ENCODE data around the gene ASCC3.

Gene ASCC3

GRCh38 chr6:100803264-100804045, 77.7 kb downstream of the ASCC3 start:
- Histone ChIP-seq H3K79me2 (ENCODE audit: control insufficient read depth, insufficient read depth, low read length) (peaks cover 1% of the 10 kb centered on the region), H3K4me1 (ENCODE audit: control insufficient read depth, low read depth, low read length) (no peaks in the 10 kb centered on the region), H4K5ac (ENCODE audit: low read length) (no peak overlapping the region), H2BK5ac (ENCODE audit: low read length) (no peak overlapping the region), H3K23ac (ENCODE audit: low read length) (no peak overlapping the region), H2AK5ac (ENCODE audit: low read length) (no peak overlapping the region), H3K27me3 (ENCODE audit: insufficient read depth, low read length, poor library complexity) (no peaks in the 10 kb centered on the region), H2BK120ac (ENCODE audit: low read depth, low read length) (no peak overlapping the region), H4K8ac (ENCODE audit: low read depth, low read length) (no peak overlapping the region), H3K56ac (ENCODE audit: low read length) (no peak overlapping the region), H3K79me1 (ENCODE audit: low read length) (no peaks in the 10 kb centered on the region), H3K18ac (ENCODE audit: low read length) (no peak overlapping the region), H3K4me3 (ENCODE audit: low read length) (no peak overlapping the region), H3K4ac (ENCODE audit: low read depth, low read length) (no peak overlapping the region), H3K36me3 (ENCODE audit: control insufficient read depth, insufficient read depth, low read length) (no peaks in the 10 kb centered on the region), H3K27ac (ENCODE audit: low read depth, low read length) (no peak overlapping the region), H3K9ac (ENCODE audit: low read length) (no peak overlapping the region), H3K4me2 (ENCODE audit: low read length) (no peak overlapping the region), H2BK15ac (replicated peaks; ENCODE audit: low read depth) (no peak overlapping the region)
- no CpG with 5 or more reads among the region's 4 CpGs for WGBS (ENCODE audit: extremely low coverage, insufficient coverage, low lambda C conversion rate)
- peak; percentile 11 for DNase-seq

- no CpG with 5 or more reads among the region's 1 CpG for WGBS (ENCODE audit: extremely low coverage, insufficient coverage, low lambda C conversion rate)
- H2BK120ac ChIP-seq (ENCODE audit: low read depth, low read length) = no peak overlapping the region
- no peaks in the 10 kb centered on the region for H3K36me3 ChIP-seq (ENCODE audit: control insufficient read depth, insufficient read depth, low read length)
- no peaks in the 10 kb centered on the region for H3K79me1 ChIP-seq (ENCODE audit: low read length)
- H4K8ac ChIP-seq (ENCODE audit: low read depth, low read length) = no peak overlapping the region
- H2BK5ac ChIP-seq (ENCODE audit: low read length) = no peak overlapping the region
- peaks cover 1% of the 10 kb centered on the region for H3K79me2 ChIP-seq (ENCODE audit: control insufficient read depth, insufficient read depth, low read length)
- H3K4me2 ChIP-seq (ENCODE audit: low read length) = no peak overlapping the region
- H2BK15ac ChIP-seq (replicated peaks; ENCODE audit: low read depth) = no peak overlapping the region
- no peak overlapping the region for H3K9ac ChIP-seq (ENCODE audit: low read length)
- H3K4me1 ChIP-seq (ENCODE audit: control insufficient read depth, low read depth, low read length) = no peaks in the 10 kb centered on the region
- H3K18ac ChIP-seq (ENCODE audit: low read length) = no peak overlapping the region
- H4K5ac ChIP-seq (ENCODE audit: low read length) = no peak overlapping the region
- no peak for DNase-seq
- no peak overlapping the region for H3K4me3 ChIP-seq (ENCODE audit: low read length)
- H3K23ac ChIP-seq (ENCODE audit: low read length) = no peak overlapping the region
- H3K27ac ChIP-seq (ENCODE audit: low read depth, low read length) = no peak overlapping the region
- no peaks in the 10 kb centered on the region for H3K27me3 ChIP-seq (ENCODE audit: insufficient read depth, low read length, poor library complexity)
- no peak overlapping the region for H3K56ac ChIP-seq (ENCODE audit: low read length)
- H2AK5ac ChIP-seq (ENCODE audit: low read length) = no peak overlapping the region
- H3K4ac ChIP-seq (ENCODE audit: low read depth, low read length) = no peak overlapping the region
Observed at GRCh38 chr6:100801036-100801435, 80.1 kb downstream of the ASCC3 start.

- no peak overlapping the region for H4K8ac ChIP-seq (ENCODE audit: low read depth, low read length)
- H3K4me3 ChIP-seq (ENCODE audit: low read length) = no peak overlapping the region
- no peak overlapping the region for H2AK5ac ChIP-seq (ENCODE audit: low read length)
- H3K18ac ChIP-seq (ENCODE audit: low read length) = no peak overlapping the region
- no peak overlapping the region for H2BK5ac ChIP-seq (ENCODE audit: low read length)
- no CpG with 5 or more reads among the region's 4 CpGs for WGBS (ENCODE audit: extremely low coverage, insufficient coverage, low lambda C conversion rate)
- no peak overlapping the region for H3K9ac ChIP-seq (ENCODE audit: low read length)
- peak; percentile 45 for DNase-seq
- no peak overlapping the region for H3K27ac ChIP-seq (ENCODE audit: low read depth, low read length)
- H3K27me3 ChIP-seq (ENCODE audit: insufficient read depth, low read length, poor library complexity) = no peaks in the 10 kb centered on the region
- no peak overlapping the region for H3K56ac ChIP-seq (ENCODE audit: low read length)
- no peaks in the 10 kb centered on the region for H3K4me1 ChIP-seq (ENCODE audit: control insufficient read depth, low read depth, low read length)
- H3K23ac ChIP-seq (ENCODE audit: low read length) = no peak overlapping the region
- no peak overlapping the region for H3K4me2 ChIP-seq (ENCODE audit: low read length)
- H3K4ac ChIP-seq (ENCODE audit: low read depth, low read length) = no peak overlapping the region
- H4K5ac ChIP-seq (ENCODE audit: low read length) = no peak overlapping the region
- H3K79me2 ChIP-seq (ENCODE audit: control insufficient read depth, insufficient read depth, low read length) = no peaks in the 10 kb centered on the region
- no peak overlapping the region for H2BK120ac ChIP-seq (ENCODE audit: low read depth, low read length)
- H3K36me3 ChIP-seq (ENCODE audit: control insufficient read depth, insufficient read depth, low read length) = no peaks in the 10 kb centered on the region
- H3K79me1 ChIP-seq (ENCODE audit: low read length) = no peaks in the 10 kb centered on the region
- H2BK15ac ChIP-seq (replicated peaks; ENCODE audit: low read depth) = no peak overlapping the region
Observed at GRCh38 chr6:100796049-100796823, 84.9 kb downstream of the ASCC3 start.

- Histone ChIP-seq H3K4me1 (ENCODE audit: control insufficient read depth, low read depth, low read length) (no peaks in the 10 kb centered on the region), H3K4ac (ENCODE audit: low read depth, low read length) (no peak overlapping the region), H3K23ac (ENCODE audit: low read length) (no peak overlapping the region), H3K18ac (ENCODE audit: low read length) (no peak overlapping the region), H4K5ac (ENCODE audit: low read length) (no peak overlapping the region), H3K27me3 (ENCODE audit: insufficient read depth, low read length, poor library complexity) (no peaks in the 10 kb centered on the region), H2AK5ac (ENCODE audit: low read length) (no peak overlapping the region), H3K4me2 (ENCODE audit: low read length) (no peak overlapping the region), H3K36me3 (ENCODE audit: control insufficient read depth, insufficient read depth, low read length) (no peaks in the 10 kb centered on the region), H3K79me2 (ENCODE audit: control insufficient read depth, insufficient read depth, low read length) (no peaks in the 10 kb centered on the region), H3K56ac (ENCODE audit: low read length) (no peak overlapping the region), H2BK5ac (ENCODE audit: low read length) (no peak overlapping the region), H2BK120ac (ENCODE audit: low read depth, low read length) (no peak overlapping the region), H3K9ac (ENCODE audit: low read length) (no peak overlapping the region), H3K79me1 (ENCODE audit: low read length) (no peaks in the 10 kb centered on the region), H3K27ac (ENCODE audit: low read depth, low read length) (no peak overlapping the region), H4K8ac (ENCODE audit: low read depth, low read length) (no peak overlapping the region), H3K4me3 (ENCODE audit: low read length) (no peak overlapping the region), H2BK15ac (replicated peaks; ENCODE audit: low read depth) (no peak overlapping the region)
- DNase-seq = no peak
- WGBS (ENCODE audit: extremely low coverage, insufficient coverage, low lambda C conversion rate) = no CpG with 5 or more reads among the region's 2 CpGs
Observed at GRCh38 chr6:100790084-100790483, 91.0 kb downstream of the ASCC3 start.

- no peak overlapping the region for H3K4ac ChIP-seq (ENCODE audit: low read depth, low read length)
- H2BK15ac ChIP-seq (replicated peaks; ENCODE audit: low read depth) = no peak overlapping the region
- no CpG with 5 or more reads among the region's 1 CpG for WGBS (ENCODE audit: extremely low coverage, insufficient coverage, low lambda C conversion rate)
- H3K4me1 ChIP-seq (ENCODE audit: control insufficient read depth, low read depth, low read length) = no peaks in the 10 kb centered on the region
- no peak overlapping the region for H3K27ac ChIP-seq (ENCODE audit: low read depth, low read length)
- no peak for DNase-seq
- no peak overlapping the region for H4K8ac ChIP-seq (ENCODE audit: low read depth, low read length)
- H2AK5ac ChIP-seq (ENCODE audit: low read length) = no peak overlapping the region
- peaks cover 2% of the 10 kb centered on the region for H3K79me1 ChIP-seq (ENCODE audit: low read length)
- H3K4me2 ChIP-seq (ENCODE audit: low read length) = no peak overlapping the region
- H3K56ac ChIP-seq (ENCODE audit: low read length) = no peak overlapping the region
- H3K18ac ChIP-seq (ENCODE audit: low read length) = no peak overlapping the region
- no peaks in the 10 kb centered on the region for H3K27me3 ChIP-seq (ENCODE audit: insufficient read depth, low read length, poor library complexity)
- no peak overlapping the region for H3K4me3 ChIP-seq (ENCODE audit: low read length)
- no peak overlapping the region for H2BK120ac ChIP-seq (ENCODE audit: low read depth, low read length)
- no peaks in the 10 kb centered on the region for H3K79me2 ChIP-seq (ENCODE audit: control insufficient read depth, insufficient read depth, low read length)
- no peaks in the 10 kb centered on the region for H3K36me3 ChIP-seq (ENCODE audit: control insufficient read depth, insufficient read depth, low read length)
- H3K23ac ChIP-seq (ENCODE audit: low read length) = no peak overlapping the region
- H4K5ac ChIP-seq (ENCODE audit: low read length) = no peak overlapping the region
- no peak overlapping the region for H3K9ac ChIP-seq (ENCODE audit: low read length)
- H2BK5ac ChIP-seq (ENCODE audit: low read length) = no peak overlapping the region
Observed at GRCh38 chr6:100785982-100786381, 95.1 kb downstream of the ASCC3 start.
